Hematopoietic multipotent progenitor cell treated with erythropoietin and hydrocortisone succinate and interleukin-3 and kit ligand, for 6 days (in vitro differentiated cells): ENCODE measurements around the gene RPTN.
"Not testable (repeated sequence)": the region's sequence is repeated elsewhere in the genome, so short reads cannot be mapped to it uniquely, and the experiment has no call there.

Experiments used
- DNase-seq: peaks from one replicate; pipeline ENCODE4 v3.0.0-alpha.2; 2015

The RPTN gene

DNA sequence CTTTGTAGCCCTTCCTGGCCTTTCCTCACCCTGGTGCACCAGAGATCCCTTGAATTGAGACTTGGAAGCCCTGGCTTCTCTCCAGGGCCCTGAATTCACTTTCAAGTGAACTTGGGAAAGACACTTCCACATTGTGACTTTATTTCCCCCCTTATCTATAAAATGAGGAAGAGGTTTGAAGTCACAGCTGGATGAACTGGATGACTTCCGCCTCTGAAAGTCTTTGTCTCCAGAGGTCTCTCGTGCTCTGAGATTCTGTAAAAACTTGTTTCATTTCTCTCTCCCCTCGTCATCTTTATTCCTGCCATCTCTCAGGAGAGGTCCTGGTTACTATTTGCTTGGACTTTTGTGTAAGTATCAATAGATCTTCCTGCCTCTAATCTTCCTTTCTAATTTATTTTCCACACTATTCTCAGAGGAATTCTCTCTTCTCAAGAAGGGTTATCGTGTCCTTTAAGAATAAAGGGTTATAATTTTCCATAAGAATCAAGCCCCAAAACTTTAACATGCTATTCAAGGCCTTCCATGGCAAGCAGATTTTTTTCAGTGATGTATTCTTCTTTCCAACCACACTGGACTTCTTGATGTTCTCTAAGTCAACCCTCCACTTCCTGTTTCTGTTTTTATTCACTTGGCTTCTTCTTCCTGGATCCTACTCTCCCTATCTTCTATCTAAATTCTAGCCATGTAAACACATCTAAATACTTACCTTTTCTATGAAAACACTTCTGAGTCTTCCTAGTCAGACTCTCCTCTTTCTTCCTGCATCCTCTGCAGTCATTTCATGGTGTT lies 6.5 kb upstream of the RPTN start:
- peak; percentile 39 for DNase-seq

- no peak for DNase-seq
Observed at GRCh38 chr1:152164517-152165136, 5.6 kb upstream of the RPTN start.

DNA sequence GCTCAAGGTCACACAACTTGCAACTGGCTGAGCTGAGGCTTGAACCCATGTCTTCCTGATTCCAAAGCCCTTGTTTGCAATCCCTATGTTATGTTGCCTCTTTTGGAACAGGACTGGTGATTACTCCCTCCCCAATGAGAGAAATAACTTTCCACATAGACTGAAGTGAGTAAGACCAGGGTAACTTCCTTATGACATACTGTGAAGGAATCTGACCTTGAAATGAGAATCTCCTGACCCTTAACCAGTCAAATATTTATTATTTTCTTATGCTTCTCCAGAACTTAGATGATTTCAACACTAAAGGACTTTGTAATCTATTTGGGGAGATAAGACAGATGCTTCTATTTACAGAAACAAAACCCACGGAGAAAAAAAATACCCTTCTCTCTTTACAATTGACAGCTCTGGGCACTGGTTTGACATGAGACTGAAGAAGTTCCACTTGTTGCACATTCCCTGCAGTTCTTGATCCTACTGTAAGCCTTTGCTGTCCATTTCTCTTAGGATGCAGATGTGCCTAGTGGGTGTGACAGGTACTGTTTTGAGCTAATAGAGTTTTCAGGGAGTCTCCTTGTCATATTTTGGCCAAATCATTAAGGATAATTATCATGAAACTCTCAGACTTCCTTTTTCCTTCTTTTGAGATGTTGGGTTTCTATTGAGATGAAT lies 3.9 kb upstream of the RPTN start:
- no peak for DNase-seq

DNA sequence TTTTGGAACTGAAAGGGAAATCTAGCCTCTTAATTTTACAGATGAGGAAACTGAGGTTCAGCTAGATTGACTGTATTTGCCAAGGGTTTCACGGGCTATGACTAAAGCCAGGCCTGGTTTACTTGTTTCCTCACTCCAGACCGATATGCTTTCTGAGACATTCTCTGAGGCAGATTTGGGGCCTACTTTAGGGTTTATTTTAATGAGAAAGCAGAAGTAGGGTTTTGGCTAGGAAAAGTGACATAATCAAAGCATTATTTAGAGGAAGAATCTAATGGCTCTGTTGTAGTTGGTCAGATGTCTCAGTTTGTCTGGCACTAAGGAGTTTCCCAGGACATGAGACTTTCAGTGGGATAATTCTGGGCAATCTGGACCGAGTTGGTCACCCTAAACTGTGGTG lies 1.5 kb upstream of the RPTN start:
- DNase-seq = peak; percentile 54

DNA sequence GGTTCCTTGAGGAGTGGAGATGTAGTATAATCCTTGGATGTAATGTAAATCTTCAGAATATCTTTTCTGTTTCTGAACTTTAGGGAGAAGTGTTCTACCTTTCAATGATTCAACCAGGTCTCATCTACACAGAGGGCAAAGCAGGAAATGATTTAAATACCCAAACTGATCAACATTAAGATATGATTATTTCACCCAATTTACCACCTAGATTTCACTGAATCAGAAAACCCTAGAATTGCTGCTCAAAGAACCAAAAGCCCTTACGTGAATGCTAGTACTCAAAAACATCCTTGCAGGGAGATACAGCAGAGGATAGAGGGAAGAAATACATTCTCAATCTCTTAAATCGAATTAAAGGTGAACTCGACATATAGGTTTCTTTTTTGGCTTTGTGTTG lies 5.0 kb downstream of the RPTN start:
- DNase-seq = no peak

DNA sequence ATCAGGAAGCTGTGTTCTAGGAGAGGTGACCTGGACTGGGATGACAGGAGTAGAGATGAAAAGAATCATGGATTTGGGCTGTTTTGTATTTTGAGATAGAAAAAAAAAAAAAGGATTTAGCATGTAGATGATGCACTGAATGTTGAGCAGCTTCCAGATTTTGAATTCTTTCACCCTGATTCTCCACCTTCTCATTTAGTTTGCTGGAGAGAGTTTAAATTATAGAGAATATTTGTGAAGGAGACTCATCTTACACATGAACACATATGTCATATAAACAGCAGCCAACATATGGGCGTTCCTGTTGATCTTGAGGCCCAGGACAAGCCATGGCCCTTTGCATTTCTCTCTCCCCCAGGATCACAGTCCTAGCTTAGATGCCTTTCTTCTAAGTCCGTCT lies 7.4 kb downstream of the RPTN start:
- no peak for DNase-seq

DNA sequence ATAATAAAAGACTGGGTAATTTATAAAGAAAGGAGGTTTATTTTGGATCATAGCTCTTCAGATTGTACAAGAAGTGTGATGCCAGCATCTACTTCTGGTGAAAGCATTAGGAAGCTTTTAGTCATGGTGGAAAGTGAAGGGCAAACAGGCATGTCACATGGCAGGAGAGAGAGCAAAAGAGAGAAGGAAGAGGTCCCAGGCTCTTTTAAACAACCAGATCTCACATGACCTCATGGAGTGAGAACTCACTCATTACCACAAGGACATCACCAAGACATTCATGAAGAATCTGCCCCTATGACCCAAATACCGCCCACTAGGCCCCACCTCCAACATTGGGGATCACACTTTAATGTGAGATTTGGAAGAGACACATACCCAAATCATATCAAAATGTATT lies 10.0 kb downstream of the RPTN start:
- no peak for DNase-seq

DNA sequence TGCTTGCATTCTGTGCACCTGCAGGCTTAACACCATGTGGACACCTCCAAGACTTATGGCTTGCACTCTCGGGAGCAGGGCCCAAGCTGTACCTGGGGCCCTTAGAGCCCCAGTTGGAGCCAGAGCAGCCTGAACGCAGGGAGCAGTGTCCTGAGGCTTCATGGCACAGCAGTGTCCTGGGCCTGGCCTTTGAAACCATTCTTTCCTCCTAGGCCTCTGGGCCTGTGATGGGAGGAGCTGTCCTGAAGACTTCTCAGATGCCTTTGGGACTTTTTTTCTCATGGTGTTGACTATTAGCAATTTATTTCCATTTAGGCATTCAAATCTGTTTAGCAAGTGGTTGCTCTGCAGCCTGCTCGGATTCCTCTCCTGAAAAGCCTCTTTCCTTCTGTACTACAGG lies 11.0 kb downstream of the RPTN start:
- no peak for DNase-seq

GRCh38 chr1:152145769-152146168 lies 13.3 kb downstream of the RPTN start:
- DNase-seq = no peak

GRCh38 chr1:152144674-152145183 lies 14.3 kb downstream of the RPTN start:
- not testable (repeated sequence) for DNase-seq

DNA sequence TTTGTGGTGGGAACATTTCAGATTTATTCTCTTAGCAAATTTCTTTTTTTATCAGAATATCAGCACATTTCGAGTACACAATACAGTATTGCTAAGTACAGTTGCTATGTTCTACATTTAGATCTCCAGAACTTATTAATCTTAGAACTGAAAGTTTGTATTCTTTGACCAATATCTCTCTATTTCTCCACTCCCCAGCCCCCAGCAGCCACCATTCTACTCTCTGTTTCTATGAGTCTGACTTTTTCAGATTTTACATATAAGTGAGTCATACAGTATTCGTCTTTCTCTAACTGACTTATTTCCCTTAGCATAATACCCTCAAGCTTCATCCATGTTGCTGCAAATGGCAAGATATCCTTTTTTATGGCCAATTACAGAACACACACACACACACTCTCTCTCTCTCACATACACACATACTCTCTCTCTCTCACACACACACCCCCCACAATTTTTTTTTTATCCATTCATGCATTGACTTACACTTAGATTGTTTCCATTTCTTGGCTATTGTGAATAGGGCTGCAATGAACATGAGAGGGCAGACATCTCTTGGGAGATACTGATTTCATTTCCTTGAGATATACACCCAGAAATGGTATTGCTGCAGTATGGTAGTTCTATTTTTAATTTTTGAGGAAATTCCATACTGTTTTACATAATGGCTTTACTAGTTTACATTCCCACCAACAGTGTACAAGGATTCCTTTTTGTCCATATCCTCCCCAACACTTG lies 15.7 kb downstream of the RPTN start:
- DNase-seq = no peak

- peak; percentile 75 for DNase-seq
Observed at GRCh38 chr1:152141971-152142584, 16.9 kb downstream of the RPTN start.

DNA sequence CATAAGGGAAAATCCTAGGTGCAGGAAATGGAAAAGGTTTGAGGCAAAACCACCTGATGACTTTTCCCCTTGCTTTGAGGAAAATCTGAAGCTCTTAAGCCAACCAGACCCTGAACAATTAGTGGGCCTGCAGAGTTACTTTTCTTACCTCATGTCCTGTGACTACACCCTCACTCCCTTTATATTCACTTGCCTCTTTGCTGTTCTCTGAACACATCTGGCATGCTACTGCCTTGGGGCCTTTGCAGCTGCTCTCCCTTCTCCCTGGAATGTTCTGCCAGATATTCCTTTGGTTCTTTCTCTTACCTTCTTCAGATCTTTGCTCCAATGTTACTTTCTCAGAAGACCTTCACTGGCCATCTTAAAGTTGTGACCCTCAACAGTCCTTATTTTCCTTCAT lies 21.8 kb downstream of the RPTN start:
- no peak for DNase-seq

- DNase-seq = no peak
Observed at GRCh38 chr1:152130186-152130585, 28.8 kb downstream of the RPTN start.

- DNase-seq = no peak
Observed at GRCh38 chr1:152127673-152128072, 31.4 kb downstream of the RPTN start.

- no peak for DNase-seq
Observed at GRCh38 chr1:152125834-152126443, 33.1 kb downstream of the RPTN start.

DNA sequence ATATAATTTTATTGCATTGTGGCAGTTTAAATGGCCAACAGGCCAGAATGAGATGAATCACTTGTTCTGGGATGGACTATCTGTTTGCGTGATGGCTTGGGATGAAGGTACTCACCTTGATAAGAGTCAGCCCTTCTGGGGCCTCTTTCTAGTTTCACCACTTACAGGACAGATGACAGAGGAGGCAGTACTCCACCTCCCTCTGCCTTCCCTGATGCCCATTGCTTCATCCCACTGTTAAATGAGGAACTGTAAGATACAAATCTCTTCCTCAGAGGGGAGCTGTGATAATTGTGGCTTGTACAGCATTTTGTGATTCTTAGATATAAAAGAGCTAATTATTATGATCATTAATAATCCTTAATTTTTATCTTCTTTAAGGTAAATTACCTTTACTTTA lies 40.1 kb downstream of the RPTN start:
- no peak for DNase-seq

DNA sequence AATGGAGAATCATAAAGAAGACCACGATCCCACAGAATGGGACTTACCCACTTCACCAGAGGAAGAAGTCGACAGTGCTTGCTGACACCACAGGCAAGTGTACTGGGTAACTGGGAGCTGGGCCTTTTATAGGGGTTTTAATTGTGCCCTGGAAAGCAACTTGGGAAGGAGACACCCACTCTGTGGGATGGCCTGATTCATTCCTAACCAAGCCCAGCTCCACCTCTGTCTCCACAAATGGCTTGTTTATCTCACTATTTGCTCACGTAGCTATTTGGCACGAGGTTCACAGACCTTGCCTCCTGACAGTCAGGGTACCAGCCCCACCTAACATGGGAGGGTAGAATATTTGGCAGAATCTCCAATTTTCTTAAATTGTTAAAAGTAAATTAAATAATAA lies 43.7 kb downstream of the RPTN start, which contains the start of gene TCHH:
Gene TCHH (minus strand): TSS at position 101 of the 400 bp plus-strand sequence. CDS start 1,364 bp downstream, outside the sequence.
- no peak for DNase-seq

DNA sequence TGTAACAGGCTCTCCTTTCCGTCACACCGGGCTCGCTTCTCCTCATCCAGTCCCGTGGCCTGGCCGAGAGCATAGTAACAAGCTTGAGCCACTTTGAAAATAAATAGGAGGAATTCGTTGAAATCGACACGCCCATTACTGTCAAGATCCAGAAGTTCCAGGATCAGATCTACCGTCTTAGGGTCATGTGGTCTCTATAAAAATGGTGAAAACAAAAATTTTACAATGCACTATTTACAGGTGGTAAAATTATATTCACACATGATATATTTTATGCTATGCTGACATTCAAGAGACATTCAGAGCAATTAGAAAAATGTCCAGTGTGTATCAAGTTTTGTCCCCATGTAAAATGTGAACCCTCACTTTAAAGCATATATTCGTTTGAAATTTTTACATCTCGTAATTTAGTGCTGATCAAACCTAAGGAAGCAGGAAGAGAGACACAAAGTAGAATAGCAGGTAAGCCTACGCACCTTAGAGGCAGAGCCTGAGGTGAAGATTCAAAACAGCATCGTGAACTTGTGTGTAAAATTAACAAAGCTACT lies 46.1 kb downstream of the RPTN start:
- no peak for DNase-seq

- DNase-seq = peak; percentile 27
Observed at GRCh38 chr1:152112101-152112884, 46.7 kb downstream of the RPTN start.

DNA sequence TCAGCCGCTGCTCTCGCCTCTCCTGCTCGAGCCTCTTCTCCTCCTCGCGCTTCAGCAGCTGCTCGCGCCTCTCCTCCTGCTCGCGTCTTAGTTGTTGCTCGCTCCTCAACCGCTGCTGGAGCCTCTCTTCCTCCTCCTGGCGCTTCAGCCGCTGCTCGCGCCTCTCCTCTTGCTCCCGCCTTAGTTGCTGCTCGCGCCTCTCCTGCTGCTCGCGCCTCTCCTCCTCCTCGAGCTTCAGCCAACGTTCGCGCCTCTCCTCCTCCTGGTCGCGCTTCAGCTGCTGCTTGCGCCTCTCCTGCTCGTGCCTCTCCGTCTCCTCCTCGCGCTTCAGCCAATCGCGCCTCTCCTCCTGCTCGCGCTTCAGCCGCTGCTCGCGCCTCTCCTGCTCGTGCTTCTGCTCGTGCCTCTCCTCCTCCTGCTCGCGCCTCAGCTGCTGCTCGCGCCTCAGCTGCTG lies 47.5 kb downstream of the RPTN start:
- peak; percentile 48 for DNase-seq
